Testis (tissue), 2 donors: ENCODE data around the gene ZNF146.

ENCODE experiments used
- CTCF ChIP-seq, 3 experiments: fragments of 450-650 bp in 2 of 3; fragments of 200-600 bp in 1 of 3; sonication (generic) in 1 of 3; IDR thresholded peaks; one replicate each; pipeline ENCODE4 v1.5.1; 2016 to 2019; ENCODE audit warnings: antibody characterized with exemption in 3 of 3, mild to moderate bottlenecking in 2 of 3, moderate library complexity in 1 of 3
- POLR2A ChIP-seq: fragments of 450-650 bp; IDR thresholded peaks from one replicate; pipeline ENCODE4 v1.6.1; 2017; ENCODE audit warnings: antibody characterized with exemption, mild to moderate bottlenecking, moderate library complexity

GRCh38 chr19:36236946-36237310 lies 22.0 kb downstream of the ZNF146 start:
- TF ChIP-seq CTCF (IDR thresholded peaks at IDR 0.05) (no peak), POLR2A (no peak)
